Central memory CD8-positive, alpha-beta T cell (primary cell): Measurements from ENCODE around the gene MLLT10.

Experiments used
- ATAC-seq: fragments of 150-1000 bp; cut with Tn5 transposase; replicated peaks from 2 replicates; pipeline ENCODE4 v1.10.0; 2022; ENCODE audit warnings: mild to moderate bottlenecking, moderate FRiP score, moderate number of reproducible peaks; ENCODE audit not compliant: poor library complexity, severe bottlenecking; ENCODE audit errors: extremely low read depth
- DNase-seq, 2 donors: peaks; one replicate each; pipeline ENCODE4 v3.0.0; 2021; ENCODE audit warnings: low spot score in 2 of 2
- H3K27ac Mint-ChIP-seq: one replicate; pipeline ENCODE4 v1.8.0; 2022; ENCODE audit warnings: low read depth, mild to moderate bottlenecking, moderate library complexity, mixed read lengths
- H3K27me3 Mint-ChIP-seq: one replicate; pipeline ENCODE4 v1.8.0; 2022; ENCODE audit warnings: mixed read lengths
- H3K36me3 Mint-ChIP-seq: one replicate; pipeline ENCODE4 v1.8.0; 2022; ENCODE audit warnings: mild to moderate bottlenecking, moderate library complexity, mixed read lengths; ENCODE audit not compliant: insufficient read depth
- H3K4me1 Mint-ChIP-seq: one replicate; pipeline ENCODE4 v1.8.0; 2022; ENCODE audit warnings: mixed read lengths
- H3K4me3 Mint-ChIP-seq: one replicate; pipeline ENCODE4 v1.8.0; 2022; ENCODE audit warnings: mild to moderate bottlenecking, moderate library complexity, mixed read lengths
- H3K9me3 Mint-ChIP-seq: one replicate; pipeline ENCODE4 v1.8.0; 2022; ENCODE audit warnings: mixed read lengths

The MLLT10 gene

GRCh38 chr10:21764466-21765189 is 230.6 kb downstream of the MLLT10 start:
- H3K4me3 Mint-ChIP-seq: no peak overlapping the region
- H3K27ac Mint-ChIP-seq: no peak overlapping the region
- H3K9me3 Mint-ChIP-seq: no peaks in the 10 kb centered on the region
- DNase-seq (no peak), ATAC-seq (no peak)
- H3K36me3 Mint-ChIP-seq: peaks cover 8% of the 10 kb centered on the region
- H3K27me3 Mint-ChIP-seq: no peaks in the 10 kb centered on the region
- H3K4me1 Mint-ChIP-seq: no peaks in the 10 kb centered on the region

GRCh38 chr10:21769041-21769440 is 235.0 kb downstream of the MLLT10 start:
- ATAC-seq (no peak), DNase-seq (no peak)
- Mint-ChIP-seq H3K4me1 (no peaks in the 10 kb centered on the region), H3K27ac (no peak overlapping the region), H3K27me3 (no peaks in the 10 kb centered on the region), H3K9me3 (no peaks in the 10 kb centered on the region), H3K36me3 (peaks cover 7% of the 10 kb centered on the region), H3K4me3 (no peak overlapping the region)

GRCh38 chr10:21771219-21771618 is 237.2 kb downstream of the MLLT10 start:
- DNase-seq (no peak), ATAC-seq (no peak)
- no peaks in the 10 kb centered on the region for H3K4me1 Mint-ChIP-seq
- H3K36me3 Mint-ChIP-seq: peaks cover 4% of the 10 kb centered on the region
- no peak overlapping the region for H3K27ac Mint-ChIP-seq
- H3K9me3 Mint-ChIP-seq: no peaks in the 10 kb centered on the region
- no peak overlapping the region for H3K4me3 Mint-ChIP-seq
- H3K27me3 Mint-ChIP-seq: no peaks in the 10 kb centered on the region

- peaks cover 9% of the 10 kb centered on the region for H3K4me1 Mint-ChIP-seq
- ATAC-seq (no peak), DNase-seq (no peak)
- H3K36me3 Mint-ChIP-seq: no peaks in the 10 kb centered on the region
- no peak overlapping the region for H3K4me3 Mint-ChIP-seq
- no peak overlapping the region for H3K27ac Mint-ChIP-seq
- H3K27me3 Mint-ChIP-seq: no peaks in the 10 kb centered on the region
- peaks cover 5% of the 10 kb centered on the region for H3K9me3 Mint-ChIP-seq
Measured at GRCh38 chr10:21776883-21777282, 242.9 kb downstream of the MLLT10 start.

- no peak for DNase-seq
- Mint-ChIP-seq H3K27me3 (no peaks in the 10 kb centered on the region), H3K9me3 (no peaks in the 10 kb centered on the region), H3K4me3 (no peak overlapping the region), H3K4me1 (peaks cover 18% of the 10 kb centered on the region), H3K36me3 (peaks cover 6% of the 10 kb centered on the region), H3K27ac (no peak overlapping the region)
- no peak for ATAC-seq
Measured at GRCh38 chr10:21791276-21791675, 257.2 kb downstream of the MLLT10 start.
